MM.1S (cell line): ENCODE data around the gene PCGF1.

Experiments
- DNase-seq: peaks from one replicate; pipeline ENCODE4 v3.0.0-alpha.2; 2015
- H2AFZ ChIP-seq: fragments of 300-600 bp; sonication (generic); 2 replicates; pipeline ENCODE4 v1.6.0; 2016; ENCODE audit warnings: antibody characterized with exemption, low read length
- H3F3A ChIP-seq: fragments of 300-600 bp; sonication (generic); 2 replicates; pipeline ENCODE4 v1.6.1; 2016; ENCODE audit warnings: mild to moderate bottlenecking, antibody characterized with exemption, low read length, moderate library complexity, mixed read lengths; ENCODE audit not compliant: insufficient read depth
- H3K27ac ChIP-seq: fragments of 300-600 bp; sonication (generic); 2 replicates; pipeline ENCODE4 v1.5.1; 2016; ENCODE audit warnings: mild to moderate bottlenecking, low read length
- H3K27me3 ChIP-seq: fragments of 300-600 bp; sonication (generic); replicated peaks from 2 replicates; pipeline ENCODE4 v1.6.0; 2016; ENCODE audit warnings: low read length; ENCODE audit not compliant: insufficient read depth
- H3K36me3 ChIP-seq: fragments of 300-600 bp; sonication (generic); replicated peaks from 2 replicates; pipeline ENCODE4 v1.6.1; 2016; ENCODE audit warnings: mild to moderate bottlenecking, low read length, mixed read lengths; ENCODE audit not compliant: insufficient read depth
- H3K4me1 ChIP-seq: fragments of 300-600 bp; sonication (generic); 2 replicates; pipeline ENCODE4 v1.6.1; 2016; ENCODE audit warnings: low read length, mixed read lengths
- H3K4me2 ChIP-seq: fragments of 300-600 bp; sonication (generic); 2 replicates; pipeline ENCODE4 v1.6.0; 2016; ENCODE audit warnings: low read depth, low read length
- H3K4me3 ChIP-seq: fragments of 300-600 bp; sonication (generic); 2 replicates; pipeline ENCODE4 v1.5.1; 2016; ENCODE audit warnings: low read length, mixed read lengths
- H3K79me2 ChIP-seq: fragments of 300-600 bp; sonication (generic); 2 replicates; pipeline ENCODE4 v1.6.1; 2016; ENCODE audit warnings: mixed run types, low read length, mixed read lengths
- H3K9ac ChIP-seq: fragments of 300-600 bp; sonication (generic); 2 replicates; pipeline ENCODE4 v1.6.1; 2016; ENCODE audit warnings: low read length, mixed read lengths
- H3K9me2 ChIP-seq: fragments of 300-600 bp; sonication (generic); replicated peaks from 2 replicates; pipeline ENCODE4 v1.6.1; 2016; ENCODE audit warnings: mild to moderate bottlenecking, low read length, mixed read lengths; ENCODE audit not compliant: insufficient read depth
- H3K9me3 ChIP-seq: fragments of 300-600 bp; sonication (generic); replicated peaks from 2 replicates; pipeline ENCODE4 v1.6.1; 2016; ENCODE audit warnings: mild to moderate bottlenecking, low read length, mixed read lengths; ENCODE audit not compliant: insufficient read depth
- H4K20me1 ChIP-seq: fragments of 300-600 bp; sonication (generic); 2 replicates; pipeline ENCODE4 v1.6.1; 2016; ENCODE audit warnings: mild to moderate bottlenecking, low read length, moderate library complexity, mixed read lengths; ENCODE audit not compliant: insufficient read depth
- EZH2 ChIP-seq: fragments of 300-600 bp; sonication (generic); optimal IDR thresholded peaks from 2 replicates; pipeline ENCODE3; 2017; ENCODE audit warnings: low read depth, mild to moderate bottlenecking, antibody characterized with exemption, low read length, mixed read lengths
- EZH2phosphoT487 ChIP-seq: fragments of 300-600 bp; sonication (generic); IDR thresholded peaks from 2 replicates; pipeline ENCODE4 v1.6.1; 2018; ENCODE audit warnings: antibody characterized with exemption, low read length
- TF ChIP-seq, protein P1 (sequence below): fragments of 300-600 bp; sonication (generic); IDR thresholded peaks from 2 replicates; pipeline ENCODE4 v1.5.1; 2016; ENCODE audit warnings: antibody characterized with exemption, low read length, mixed read lengths

Gene PCGF1

DNA sequence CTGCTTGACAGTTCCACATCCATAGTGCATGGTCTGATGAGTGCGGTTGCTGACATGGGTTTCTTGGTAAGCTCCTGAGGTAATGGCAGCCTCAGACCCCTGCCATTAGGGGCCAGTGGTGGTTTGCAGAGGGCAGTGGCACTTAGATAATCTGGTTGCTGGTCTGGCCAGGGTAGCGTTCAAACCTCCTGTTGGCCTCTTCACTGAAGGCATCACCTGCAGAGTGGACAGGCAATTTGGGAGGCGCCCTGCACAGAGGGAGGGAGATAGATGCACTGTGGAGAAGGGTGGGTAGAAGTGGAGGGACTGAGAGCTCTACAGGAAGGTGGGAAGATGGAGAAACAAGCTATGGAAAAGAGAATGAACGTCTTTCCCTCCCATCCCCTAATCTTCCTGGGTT lies 26.0 kb upstream of the PCGF1 start:
- no peak overlapping the region for H3K27ac ChIP-seq
- no peaks in the 10 kb centered on the region for H4K20me1 ChIP-seq

DNA sequence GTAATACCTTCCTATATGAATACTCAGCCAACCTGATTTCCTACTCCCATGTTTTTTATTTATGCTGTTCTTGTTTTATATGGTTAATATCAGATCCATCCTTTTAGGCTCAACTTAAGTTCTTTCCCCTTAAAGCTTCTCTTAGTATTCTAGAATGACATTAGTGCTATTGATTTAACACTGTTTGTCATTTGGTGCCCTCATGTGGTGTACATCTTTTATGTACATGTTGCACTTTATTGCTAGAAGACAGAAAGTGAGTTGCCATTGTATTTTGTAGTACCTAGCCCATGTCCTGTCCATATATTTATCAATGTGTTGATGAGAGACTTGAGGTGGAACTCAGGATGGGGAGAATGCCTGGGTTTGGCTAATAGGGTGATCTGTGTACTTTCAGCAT lies 24.7 kb upstream of the PCGF1 start:
- TF ChIP-seq, protein P1, sequence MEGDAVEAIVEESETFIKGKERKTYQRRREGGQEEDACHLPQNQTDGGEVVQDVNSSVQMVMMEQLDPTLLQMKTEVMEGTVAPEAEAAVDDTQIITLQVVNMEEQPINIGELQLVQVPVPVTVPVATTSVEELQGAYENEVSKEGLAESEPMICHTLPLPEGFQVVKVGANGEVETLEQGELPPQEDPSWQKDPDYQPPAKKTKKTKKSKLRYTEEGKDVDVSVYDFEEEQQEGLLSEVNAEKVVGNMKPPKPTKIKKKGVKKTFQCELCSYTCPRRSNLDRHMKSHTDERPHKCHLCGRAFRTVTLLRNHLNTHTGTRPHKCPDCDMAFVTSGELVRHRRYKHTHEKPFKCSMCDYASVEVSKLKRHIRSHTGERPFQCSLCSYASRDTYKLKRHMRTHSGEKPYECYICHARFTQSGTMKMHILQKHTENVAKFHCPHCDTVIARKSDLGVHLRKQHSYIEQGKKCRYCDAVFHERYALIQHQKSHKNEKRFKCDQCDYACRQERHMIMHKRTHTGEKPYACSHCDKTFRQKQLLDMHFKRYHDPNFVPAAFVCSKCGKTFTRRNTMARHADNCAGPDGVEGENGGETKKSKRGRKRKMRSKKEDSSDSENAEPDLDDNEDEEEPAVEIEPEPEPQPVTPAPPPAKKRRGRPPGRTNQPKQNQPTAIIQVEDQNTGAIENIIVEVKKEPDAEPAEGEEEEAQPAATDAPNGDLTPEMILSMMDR, result peak; percentile 44
- TF ChIP-seq EZH2phosphoT487, result no peak

More for the DNA sequence above, 26.0 kb upstream of the PCGF1 start:
- DNase-seq, result no peak
- Histone ChIP-seq H2AFZ (no peak overlapping the region), H3F3A (peaks cover 2% of the 10 kb centered on the region; the same call in 1 of the 2 replicates), H3K36me3 (no peaks in the 10 kb centered on the region), H3K4me1 (peaks cover 6% of the 10 kb centered on the region), H3K4me3 (no peak overlapping the region), H3K9me2 (no peaks in the 10 kb centered on the region), H3K4me2 (no peak overlapping the region), H3K9ac (no peak overlapping the region), H3K27me3 (peaks cover 12% of the 10 kb centered on the region; the same call in 1 of the 2 replicates), H3K9me3 (no peaks in the 10 kb centered on the region), H3K79me2 (peaks cover 28% of the 10 kb centered on the region)
- TF ChIP-seq, protein P1, result no peak
- TF ChIP-seq EZH2 (no peak), EZH2phosphoT487 (no peak)

DNA sequence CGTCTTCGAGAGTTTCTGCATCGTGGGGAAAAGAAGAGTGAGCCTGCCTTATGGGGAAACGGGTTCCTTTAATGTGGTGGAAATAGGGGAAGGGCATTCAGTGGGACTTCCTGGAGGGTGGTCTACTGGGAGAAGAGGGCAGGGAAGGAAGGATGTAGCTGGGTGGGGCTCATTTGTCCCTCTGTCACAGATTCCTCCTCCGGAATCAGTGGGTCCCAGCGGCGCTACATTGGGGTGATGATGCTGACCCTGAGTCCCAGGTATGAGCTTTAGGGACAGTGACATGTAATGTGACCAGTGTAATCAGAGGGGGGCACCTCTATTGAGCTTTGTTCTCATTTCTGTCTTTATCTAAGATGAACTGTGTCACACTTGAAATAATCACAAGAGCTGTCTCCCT lies 24.2 kb upstream of the PCGF1 start:
- TF ChIP-seq, protein P1, result no peak
- TF ChIP-seq EZH2 (no peak), EZH2phosphoT487 (no peak)
- H2AFZ ChIP-seq, result no peak overlapping the region
- no peaks in the 10 kb centered on the region for H4K20me1 ChIP-seq
- no peak overlapping the region for H3K27ac ChIP-seq
- no peak overlapping the region for H3K4me2 ChIP-seq
- no peak overlapping the region for H3K4me3 ChIP-seq
- DNase-seq, result no peak
- H3K9me3 ChIP-seq, result no peaks in the 10 kb centered on the region
- H3K4me1 ChIP-seq, result peaks cover 14% of the 10 kb centered on the region
- 0 out of 2 replicates have a peak, but pooled peaks cover under 1% of the 10 kb centered on the region for H3K27me3 ChIP-seq
- no peak overlapping the region for H3K9ac ChIP-seq
- H3K9me2 ChIP-seq, result no peaks in the 10 kb centered on the region
- H3K36me3 ChIP-seq, result peaks cover 7% of the 10 kb centered on the region
- H3K79me2 ChIP-seq, result peaks cover 42% of the 10 kb centered on the region
- H3F3A ChIP-seq, result peaks cover 9% of the 10 kb centered on the region; the same call in 1 of the 2 replicates

More for the DNA sequence above, 24.7 kb upstream of the PCGF1 start:
- Histone ChIP-seq H3K27ac (no peak overlapping the region), H3K36me3 (peaks cover 2% of the 10 kb centered on the region; the same call in 1 of the 2 replicates), H3K9me3 (no peaks in the 10 kb centered on the region), H3K4me3 (no peak overlapping the region), H4K20me1 (no peaks in the 10 kb centered on the region), H3K27me3 (0 out of 2 replicates have a peak, but pooled peaks cover 6% of the 10 kb centered on the region), H3K9ac (no peak overlapping the region), H3K79me2 (peaks cover 40% of the 10 kb centered on the region), H3F3A (peaks cover 5% of the 10 kb centered on the region; the same call in 1 of the 2 replicates), H2AFZ (no peak overlapping the region), H3K4me1 (peaks cover 14% of the 10 kb centered on the region), H3K9me2 (no peaks in the 10 kb centered on the region), H3K4me2 (no peak overlapping the region)
- peak; percentile 51 for DNase-seq
